Activated CD4-positive, alpha-beta T cell treated with anti-CD3 and anti-CD28 coated beads, Interleukin-2, amount 50 U/mL, for 1 hour (primary cell): ENCODE measurements around the gene TMEM208.

Source experiments
- DNase-seq: peaks from one replicate; pipeline ENCODE4 v3.0.0-alpha.2; 2020

Gene TMEM208

DNA sequence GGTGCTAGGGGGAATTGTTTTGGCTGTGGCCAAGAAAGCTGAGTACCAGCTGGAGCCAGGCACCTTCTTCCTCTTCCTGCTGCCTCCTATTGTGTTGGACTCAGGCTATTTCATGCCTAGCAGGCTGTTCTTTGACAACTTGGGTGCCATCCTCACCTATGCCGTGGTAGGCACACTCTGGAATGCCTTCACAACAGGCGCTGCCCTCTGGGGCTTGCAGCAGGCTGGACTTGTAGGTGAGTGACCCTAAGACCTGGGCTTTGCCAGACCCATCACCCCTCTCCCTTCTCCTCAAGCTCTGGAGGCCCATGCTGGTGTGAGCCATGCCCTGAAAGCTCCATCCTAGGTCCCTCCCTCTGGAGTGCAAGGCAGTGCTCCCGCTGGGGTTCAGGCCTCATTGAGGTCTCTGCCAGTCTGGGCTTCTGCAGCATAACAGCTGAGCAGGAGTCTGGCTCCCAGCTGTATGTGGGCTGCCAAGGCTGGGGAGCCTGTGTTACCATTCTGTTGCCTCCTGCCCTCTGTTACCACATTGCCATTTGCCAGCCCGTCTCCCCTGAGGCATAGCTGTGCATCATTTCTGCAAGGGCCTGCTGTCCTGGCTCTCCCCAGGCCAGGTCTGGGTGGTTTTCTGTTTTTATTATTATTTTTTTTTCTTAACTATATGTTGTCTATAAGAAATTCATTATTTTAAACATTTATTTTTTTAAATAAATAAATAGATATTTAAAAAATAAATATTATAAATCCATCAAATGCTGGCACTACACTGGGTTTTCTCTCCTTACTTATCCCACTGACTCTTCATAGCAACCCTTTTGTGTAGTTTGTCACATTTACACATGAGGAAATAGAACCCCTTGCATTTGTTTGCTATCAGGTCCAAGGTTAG, 25.9 kb downstream of the TMEM208 start:
- DNase-seq = no peak

DNA sequence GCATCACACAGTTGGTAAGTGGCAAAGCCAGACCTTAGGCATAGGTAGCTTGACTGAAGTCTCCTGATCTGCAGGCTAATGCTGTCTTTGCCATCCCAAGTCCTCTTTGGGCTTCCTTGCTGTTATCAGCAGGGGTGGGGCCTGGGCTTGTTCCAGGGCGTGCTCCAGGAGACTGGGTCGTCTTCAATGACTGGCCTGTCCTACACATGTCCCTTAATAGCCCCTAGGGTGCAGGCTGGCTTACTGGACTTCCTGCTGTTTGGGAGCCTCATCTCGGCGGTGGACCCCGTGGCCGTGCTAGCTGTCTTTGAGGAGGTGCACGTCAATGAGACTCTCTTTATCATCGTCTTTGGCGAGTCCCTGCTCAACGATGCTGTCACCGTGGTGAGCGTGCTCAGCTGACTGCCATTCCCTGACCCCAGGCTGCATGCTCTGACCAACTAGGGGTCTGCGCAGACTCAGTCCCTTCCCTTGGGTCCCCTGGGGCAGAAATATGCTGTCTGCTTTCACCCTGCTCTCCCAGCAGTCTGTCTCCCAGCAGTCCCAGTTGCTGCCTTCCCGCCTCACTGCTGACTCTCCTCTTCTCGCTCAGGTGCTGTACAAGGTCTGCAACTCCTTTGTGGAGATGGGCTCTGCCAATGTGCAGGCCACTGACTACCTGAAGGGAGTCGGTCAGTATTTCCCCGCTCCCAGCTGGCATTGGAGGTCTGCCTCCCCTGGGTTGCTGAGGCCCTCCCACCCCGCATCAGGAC, 28.0 kb downstream of the TMEM208 start:
- DNase-seq = no peak

DNA sequence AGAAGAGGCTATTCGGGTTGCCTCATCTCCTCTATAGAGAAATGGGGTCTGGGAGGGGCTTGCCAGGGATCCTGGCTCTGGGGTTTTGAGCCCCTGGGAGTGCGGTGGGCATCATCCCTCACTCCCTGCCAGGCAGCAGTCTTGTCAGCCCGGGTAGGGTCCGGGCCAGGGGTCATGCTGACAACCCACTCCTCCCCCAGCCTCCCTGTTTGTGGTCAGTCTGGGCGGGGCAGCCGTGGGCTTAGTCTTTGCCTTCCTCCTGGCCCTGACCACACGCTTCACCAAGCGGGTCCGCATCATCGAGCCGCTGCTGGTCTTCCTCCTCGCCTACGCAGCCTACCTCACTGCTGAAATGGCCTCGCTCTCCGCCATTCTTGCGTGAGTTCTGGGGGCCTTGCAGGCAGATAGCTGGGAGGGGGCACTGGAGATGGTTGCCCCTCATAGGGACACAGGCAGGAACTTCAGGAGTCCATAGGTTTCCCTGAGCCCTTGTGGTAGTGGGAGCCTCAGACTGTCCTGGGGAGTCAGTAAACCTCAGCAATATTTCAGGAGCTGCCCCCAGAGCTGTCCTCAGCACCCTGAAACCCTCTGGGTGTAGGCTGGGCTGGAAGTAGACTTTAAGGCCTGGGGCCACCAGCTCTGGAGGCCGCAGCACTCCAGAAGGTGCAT, 28.8 kb downstream of the TMEM208 start:
- no peak for DNase-seq

DNA sequence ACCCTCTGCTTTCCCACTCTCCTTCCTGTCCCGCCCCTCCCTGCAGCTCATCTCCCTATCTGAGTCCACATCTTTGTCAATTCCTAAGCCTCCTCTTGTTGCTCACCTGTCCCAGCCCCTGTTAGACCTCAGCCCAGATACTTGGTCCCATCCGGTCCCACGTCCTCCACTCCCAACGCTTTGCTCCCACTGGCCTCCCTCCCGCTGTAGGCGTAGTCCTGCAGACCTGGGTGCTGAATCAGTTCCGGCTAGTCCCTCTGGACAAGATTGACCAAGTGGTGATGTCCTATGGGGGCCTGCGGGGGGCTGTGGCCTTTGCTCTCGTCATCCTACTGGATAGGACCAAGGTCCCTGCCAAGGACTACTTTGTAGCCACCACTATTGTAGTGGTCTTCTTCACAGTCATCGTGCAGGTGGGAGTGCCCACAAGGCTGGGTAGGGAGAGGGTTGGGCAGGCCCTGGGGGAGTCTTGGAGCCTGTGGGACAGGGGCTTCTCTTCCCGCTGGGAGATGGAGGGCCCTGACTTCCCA, 29.8 kb downstream of the TMEM208 start:
- no peak for DNase-seq

DNA sequence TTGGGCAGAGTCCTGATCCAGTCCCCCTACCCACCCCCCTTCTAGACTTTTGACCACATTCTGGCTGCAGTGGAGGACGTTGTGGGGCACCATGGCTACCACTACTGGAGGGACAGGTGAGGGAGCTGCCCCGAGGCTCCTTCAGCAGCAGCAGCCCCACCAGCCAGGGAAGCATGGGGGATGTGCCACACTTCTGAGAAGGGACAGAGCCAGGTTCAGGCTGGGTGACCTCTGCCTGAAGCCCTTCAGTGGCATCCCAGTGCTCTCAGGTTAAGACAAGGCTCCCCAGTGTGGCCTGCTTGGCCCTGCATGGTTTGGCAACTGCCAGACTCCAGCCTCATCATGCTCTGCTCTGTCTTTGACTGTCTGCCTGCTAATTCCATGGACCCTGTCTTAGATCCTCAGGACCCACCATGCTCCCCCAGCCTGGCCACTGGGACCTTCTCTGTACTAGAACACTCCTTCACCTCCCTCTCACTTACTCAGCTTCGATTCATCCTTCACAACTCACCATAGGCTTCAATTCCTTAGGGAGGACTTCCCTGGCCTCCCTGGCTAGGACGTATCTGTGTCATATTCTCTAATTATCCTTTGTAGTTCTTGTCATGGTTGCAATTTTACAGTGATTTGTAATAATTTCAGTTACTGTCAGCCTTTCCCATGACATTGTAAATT, 30.7 kb downstream of the TMEM208 start:
- no peak for DNase-seq

DNA sequence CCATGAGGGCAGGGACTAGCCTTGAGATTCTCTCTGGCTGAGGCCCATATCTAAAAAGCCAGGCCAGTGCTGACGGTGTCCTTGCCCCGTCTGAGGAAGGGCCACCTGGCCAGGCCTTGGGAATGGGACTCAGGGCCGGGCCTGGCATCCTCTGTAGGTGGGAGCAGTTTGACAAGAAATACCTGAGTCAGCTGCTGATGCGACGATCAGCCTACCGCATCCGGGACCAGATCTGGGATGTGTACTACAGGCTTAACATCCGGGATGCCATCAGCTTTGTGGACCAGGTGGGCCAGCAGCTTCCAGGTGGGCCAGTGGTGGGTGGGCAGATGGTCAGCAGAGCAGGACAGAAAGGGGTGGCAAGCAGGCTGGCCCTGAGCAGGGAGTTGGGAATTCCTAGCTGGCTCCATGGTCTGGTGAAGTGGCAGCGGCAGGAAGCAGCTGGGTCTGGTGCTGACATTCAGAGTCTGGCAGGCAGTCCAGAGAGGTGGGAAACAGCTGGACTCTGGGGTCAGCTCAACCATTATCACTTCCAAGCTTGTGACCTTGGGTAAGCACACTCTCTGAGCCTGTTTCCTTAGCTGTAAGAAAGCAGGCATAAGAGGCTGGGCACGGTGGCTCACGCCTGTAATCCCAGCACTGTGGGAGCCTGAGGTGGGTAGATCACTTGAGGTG, 31.4 kb downstream of the TMEM208 start:
- no peak for DNase-seq

DNA sequence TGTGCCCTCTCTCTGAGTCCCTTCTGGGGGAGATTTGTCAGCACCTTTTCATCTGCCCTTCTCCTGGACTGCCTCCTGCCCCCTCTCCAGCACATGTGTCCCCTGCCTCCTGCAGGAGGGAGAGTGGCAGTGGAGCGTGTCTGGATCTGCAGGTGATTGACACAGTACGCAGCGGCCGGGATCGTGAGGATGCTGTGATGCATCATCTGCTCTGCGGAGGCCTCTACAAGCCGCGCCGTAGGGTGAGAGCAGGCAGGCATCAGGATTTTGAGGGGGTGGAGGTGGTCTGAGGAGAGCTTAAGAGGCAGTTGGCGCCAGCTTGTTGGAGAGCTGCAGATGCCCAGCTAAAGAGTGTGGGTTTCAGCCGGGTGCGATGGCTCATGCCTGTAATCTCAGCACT, 32.8 kb downstream of the TMEM208 start:
- DNase-seq = no peak

DNA sequence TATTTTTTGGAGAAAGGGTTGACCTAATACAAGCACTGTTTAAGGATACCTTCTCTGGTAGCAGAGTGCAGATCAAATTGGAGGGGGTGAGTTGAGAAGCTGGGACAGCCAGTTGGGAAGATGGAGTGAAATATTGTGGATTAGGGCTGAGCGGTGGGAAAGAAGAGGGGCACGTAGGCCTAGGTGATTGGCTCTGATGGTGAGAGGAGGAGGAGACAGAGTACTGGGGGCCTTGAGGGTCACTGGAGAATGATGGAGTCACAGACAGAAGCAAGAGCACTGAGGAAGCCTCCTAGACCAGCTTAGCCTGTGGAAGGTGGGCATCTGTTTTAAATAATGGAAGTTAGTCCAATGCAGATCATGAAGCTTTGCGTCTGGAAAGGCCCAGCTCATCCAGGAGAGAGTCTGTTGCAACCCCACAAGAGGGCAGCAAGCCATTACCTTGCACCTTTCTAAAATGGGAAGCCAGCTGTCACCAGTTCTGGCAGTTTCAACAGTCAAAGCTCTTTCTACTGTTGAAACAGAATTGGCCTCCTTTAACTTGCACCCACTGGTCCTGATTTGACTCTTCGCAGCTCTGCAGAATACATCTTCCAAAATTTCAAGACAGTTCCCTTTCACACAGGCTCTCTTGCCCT, 33.6 kb downstream of the TMEM208 start:
- DNase-seq = no peak

DNA sequence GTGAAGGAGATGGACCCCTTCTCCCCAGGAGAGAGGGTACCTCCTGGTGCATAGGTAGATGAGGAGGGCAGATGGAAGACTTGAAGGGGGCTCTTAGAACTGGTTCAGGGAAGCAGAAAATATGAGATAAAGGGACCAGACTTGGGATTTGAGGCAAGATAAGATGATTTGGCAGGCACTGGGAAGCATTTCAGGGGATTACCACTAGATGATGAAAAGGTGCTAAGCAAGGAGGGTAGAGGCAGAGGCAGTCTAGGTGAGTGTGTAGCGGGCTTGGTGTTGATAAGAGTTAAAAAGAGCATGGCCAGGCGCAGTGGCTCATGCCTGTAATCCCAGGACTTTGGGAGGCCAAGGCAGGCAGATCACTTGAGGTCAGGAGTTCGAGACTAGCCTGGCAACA, 36.3 kb downstream of the TMEM208 start:
- no peak for DNase-seq

DNA sequence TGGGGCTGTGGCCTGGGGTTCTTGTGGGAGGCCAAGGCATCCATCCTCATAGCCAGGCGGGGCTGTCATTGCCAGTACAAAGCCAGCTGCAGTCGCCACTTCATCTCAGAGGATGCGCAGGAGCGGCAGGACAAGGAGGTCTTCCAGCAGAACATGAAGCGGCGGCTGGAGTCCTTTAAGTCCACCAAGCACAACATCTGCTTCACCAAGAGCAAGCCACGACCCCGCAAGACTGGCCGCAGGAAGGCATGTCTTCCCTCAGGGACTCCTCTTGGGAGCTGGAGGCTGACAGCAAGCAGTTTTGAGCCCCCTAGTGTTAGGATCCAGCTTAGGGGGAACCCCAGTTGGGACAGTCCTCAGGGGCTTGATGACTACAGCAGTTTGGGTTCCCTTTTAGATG, 37.3 kb downstream of the TMEM208 start:
- no peak for DNase-seq

DNA sequence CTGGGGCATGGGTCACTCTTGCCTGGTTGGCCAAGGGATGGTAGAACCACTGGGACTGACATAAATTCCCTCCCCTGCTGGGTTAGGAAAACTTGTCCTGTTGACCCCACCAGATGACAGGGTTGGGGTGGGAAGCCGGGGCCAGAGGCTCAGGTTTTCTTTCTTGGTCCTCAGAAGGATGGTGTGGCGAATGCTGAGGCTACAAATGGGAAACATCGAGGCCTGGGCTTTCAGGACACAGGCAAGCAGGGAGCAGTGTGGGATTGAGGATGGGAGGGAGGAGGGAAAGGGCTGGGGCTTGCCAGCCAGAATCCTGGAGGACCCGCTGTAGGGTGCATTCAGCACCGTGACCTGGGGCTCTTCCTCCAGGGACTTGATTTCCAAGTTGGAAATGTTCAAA, 37.9 kb downstream of the TMEM208 start:
- DNase-seq = no peak

DNA sequence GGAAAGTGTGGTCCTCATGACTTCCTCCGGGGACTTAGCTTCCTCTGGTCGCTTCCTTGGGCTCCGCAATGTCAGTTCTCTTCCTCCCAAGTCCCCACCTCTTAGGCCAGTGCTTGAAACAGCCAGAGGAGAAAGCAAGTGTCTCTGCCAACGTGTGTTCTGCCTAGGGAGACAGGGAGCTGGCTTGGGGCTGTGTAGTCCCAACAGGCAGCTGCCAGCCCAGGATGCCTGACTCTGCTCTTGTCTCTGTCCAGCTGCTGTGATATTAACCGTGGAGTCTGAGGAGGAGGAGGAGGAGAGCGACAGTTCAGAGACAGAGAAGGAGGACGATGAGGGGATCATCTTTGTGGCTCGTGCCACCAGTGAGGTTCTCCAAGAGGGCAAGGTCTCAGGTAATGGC, 38.9 kb downstream of the TMEM208 start:
- DNase-seq = no peak

DNA sequence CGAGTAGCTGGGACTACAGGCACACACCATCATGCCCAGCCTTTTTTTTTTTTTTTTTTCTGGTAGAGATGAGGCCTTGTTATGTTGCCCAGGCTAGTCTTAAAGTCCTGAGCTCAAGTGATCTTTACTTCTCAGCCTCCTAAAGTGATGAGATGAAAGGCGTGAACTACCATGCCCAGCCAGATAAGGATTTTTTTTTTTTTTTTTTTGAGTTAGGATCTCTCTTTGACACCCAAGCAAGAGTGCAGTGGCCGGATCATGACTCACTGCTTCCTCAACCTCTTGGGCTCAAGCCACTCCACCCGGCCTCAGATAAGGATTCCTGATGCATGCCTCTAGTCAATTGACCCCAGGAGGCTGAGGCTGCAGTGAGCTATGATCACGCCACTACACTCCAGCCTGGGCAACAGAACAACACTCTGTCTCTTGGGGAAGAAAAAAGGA, 41.2 kb downstream of the TMEM208 start:
- DNase-seq = no peak

DNA sequence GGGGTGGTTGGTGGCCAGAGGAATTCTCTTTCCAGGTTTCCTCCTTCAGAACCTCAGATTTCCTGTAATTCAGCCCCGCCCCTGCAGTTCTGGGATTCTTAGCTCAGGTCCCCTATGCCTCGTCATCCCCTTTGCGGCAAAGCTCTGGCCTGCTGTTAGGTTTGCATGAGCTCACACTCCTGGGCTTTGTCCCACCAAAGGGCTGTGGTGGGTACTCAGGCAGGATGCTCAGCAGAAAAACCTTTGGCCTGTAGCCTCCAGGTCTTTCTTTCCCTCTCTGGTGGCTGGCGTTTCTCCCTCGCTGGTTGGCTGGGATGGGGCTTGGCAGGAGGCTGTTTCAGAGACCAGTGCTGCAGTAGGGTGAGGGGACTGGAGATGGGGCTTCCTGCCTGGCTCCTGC, 42.8 kb downstream of the TMEM208 start:
- no peak for DNase-seq

DNA sequence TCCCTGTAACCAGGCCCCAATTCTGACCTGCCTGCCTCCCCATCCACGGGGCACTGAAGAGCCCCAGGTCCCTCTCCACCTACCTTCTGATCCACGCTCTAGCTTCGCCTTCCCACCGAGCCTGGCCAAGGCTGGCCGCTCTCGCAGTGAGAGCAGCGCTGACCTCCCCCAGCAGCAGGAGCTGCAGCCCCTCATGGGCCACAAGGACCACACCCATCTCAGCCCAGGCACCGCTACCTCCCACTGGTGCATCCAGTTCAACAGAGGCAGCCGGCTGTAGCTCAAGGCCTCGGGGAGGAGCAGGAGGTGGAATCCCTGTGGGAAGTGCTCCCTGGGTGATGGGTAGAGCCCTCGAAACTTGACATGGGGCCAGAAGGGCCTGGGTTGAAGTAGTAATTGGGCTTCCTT, 44.0 kb downstream of the TMEM208 start:
- no peak for DNase-seq

DNA sequence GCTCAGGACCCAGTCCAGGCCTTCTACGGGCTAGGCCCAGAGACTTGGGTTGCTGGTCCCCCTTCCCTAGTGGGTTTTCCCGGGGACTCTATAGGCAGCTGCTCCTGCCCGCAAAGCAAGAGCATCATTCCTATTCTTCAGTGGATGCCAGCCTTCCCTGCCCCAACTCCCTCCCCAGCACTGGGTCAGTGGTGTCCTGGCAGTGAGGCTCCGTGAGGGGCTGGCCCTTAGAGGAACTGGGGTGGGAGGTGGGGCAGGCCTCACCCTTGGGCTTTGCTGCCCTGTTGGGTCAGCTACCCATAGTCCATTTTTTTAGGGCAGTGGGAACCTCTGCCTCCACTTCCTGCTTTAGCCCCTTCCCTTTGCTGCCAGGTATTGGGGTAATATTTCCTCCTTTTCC, 44.5 kb downstream of the TMEM208 start:
- no peak for DNase-seq

DNA sequence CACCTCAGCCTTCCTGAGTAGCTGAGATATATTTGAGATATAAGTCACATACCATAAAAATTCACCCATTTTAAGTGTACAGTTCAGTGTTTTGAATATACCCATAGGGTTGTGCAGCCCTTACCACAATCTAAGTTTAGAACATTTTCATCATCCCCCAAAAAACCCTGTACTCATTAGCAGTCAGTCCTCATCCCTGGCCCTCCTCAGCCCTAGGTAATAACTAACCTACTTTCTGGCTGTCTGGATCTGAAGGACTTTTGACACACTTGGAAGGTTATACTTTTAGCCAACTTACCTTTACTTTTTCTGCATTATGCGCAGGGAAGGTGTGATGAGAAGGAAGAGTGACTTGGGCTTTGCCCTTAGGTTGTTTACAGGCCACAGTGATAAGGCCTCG, 48.4 kb downstream of the TMEM208 start:
- no peak for DNase-seq

DNA sequence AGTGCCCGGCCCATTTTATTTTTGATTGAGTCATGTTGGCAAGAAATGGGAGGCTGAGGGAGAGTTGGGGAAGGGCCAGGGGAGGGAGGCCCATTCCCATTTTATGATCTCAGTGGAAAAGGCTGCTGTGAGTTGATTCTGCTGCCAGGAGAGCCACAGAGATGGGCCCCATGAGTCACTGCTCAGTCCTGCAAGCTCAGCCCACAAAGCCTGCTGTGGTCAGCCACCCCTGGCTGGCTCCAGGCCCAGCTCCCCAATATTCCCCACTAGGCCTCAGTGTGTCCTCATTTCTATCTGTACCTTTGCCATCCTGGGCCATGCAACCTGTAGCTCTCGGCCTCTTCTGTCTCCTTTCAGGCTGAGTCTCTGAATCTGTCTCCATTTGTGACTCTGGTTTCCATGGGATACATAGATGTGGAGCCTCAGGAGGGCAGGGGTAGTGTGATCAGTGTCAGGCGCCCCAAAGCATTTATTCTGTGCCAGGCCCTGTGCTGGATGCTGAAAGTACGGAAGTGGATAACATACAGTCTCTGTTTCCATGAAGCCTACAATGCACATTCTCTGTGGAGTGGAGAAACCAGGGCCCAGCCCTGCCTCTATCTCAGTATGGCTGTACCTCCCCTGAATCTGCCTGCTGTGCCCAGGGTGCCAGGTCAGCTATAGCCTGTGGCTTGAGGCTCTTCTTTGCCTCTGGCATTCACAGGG, 50.5 kb downstream of the TMEM208 start:
- DNase-seq = no peak

DNA sequence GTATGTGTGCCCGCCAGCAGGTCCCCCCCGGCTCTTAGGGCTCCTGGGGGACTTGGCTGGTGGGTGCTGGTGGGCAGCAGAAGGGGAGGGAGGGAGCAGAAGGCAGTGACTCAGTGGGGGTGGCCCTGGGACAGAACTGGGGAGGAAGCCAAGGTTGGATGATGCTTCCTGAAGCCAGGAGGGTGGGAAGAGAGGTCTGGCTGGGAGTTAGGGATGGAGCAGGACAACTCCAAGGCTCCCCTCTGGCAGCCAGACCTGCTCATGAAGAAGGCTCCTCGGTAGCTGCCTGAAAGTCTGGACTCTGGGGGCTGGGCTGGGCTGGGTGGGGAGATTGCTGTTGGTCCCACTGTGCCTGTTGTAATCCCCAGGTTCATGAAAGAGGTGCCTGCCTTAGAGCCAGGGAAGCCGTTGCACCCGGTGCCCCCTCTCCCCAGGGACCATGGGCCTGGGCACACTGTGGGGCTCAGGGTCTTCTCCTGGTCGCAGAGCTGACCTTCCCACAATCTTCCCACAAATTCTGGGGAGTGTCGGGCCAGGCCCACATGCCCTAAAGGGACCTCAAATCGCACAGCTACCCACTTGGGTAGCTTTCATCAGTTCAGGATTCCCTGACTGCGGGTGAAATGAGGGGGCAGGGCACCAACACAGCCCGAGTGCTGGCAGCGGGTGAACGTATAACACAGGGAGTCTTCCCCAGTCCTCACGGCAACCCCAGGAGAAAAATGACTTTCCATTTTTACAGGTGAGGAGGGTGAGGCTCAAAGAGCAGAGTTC, 51.3 kb downstream of the TMEM208 start:
- DNase-seq = no peak
